Colonic mucosa (tissue), 4 donors: ENCODE data around the gene WDSUB1. TPM values are rescaled to one million over a fixed set of nuclear protein-coding genes. Genes with fewer than 3 reads are reported as not detected.

Source experiments
- DNase-seq: peaks from one replicate; pipeline ENCODE4 v3.0.0-alpha.2; 2020
- H3K27ac ChIP-seq: fragments of 200-600 bp; one replicate; pipeline ENCODE4 v1.8.0; 2021
- H3K27me3 ChIP-seq: fragments of 200-600 bp; one replicate; pipeline ENCODE4 v1.8.0; 2021
- H3K36me3 ChIP-seq: fragments of 200-600 bp; one replicate; pipeline ENCODE4 v1.8.0; 2021
- H3K4me1 ChIP-seq: fragments of 200-600 bp; one replicate; pipeline ENCODE4 v1.8.0; 2021; ENCODE audit warnings: mild to moderate bottlenecking
- H3K4me3 ChIP-seq: fragments of 200-600 bp; one replicate; pipeline ENCODE4 v1.8.0; 2021
- H3K9ac ChIP-seq, 2 donors: one replicate each; pipeline ENCODE4 v1.7.0; 2013; ENCODE audit warnings: control low read depth in 2 of 2, low read depth in 2 of 2, low read length in 2 of 2
- H3K9me3 ChIP-seq: fragments of 200-600 bp; one replicate; pipeline ENCODE4 v1.8.0; 2021
- intact Hi-C: fragments of 100-400 bp; cut with DNase I; formaldehyde crosslinking; loops from one replicate; pipeline ENCODE4 v1.14.1; 2022
- total RNA-seq, 2 donors: library from RNA; stranded (reverse); fragmentation: NEBNext Ultra II Directional in 1 of 2; extraction: Animal tissue kit (Norgen Biotek cat#: 25700) in 1 of 2; gene quantifications; one replicate each; pipeline ENCODE4 v1.2.1, GENCODE V29; 2021
- TF ChIP-seq, protein P1 (sequence below): fragments of 200-600 bp; IDR thresholded peaks from one replicate; pipeline ENCODE4 v1.8.0; 2022; ENCODE audit warnings: antibody characterized with exemption, mild to moderate bottlenecking
- donor health status: healthy.
- donor health status: DM: no; HTN: no; CAD: no.
- donor health status: DM: no; HTN: no; CAD: no.

Gene WDSUB1
- total RNA-seq, 2 donors from 2014 or later, result 7.2 to 7.5 TPM

GRCh38 chr2:159213296-159213695 lies 73.2 kb downstream of the WDSUB1 start:
- Histone ChIP-seq H3K9ac (no peak overlapping the region), H3K27me3 (no peaks in the 10 kb centered on the region), H3K36me3 (no peaks in the 10 kb centered on the region), H3K4me1 (peaks cover 6% of the 10 kb centered on the region), H3K4me3 (no peak overlapping the region), H3K9me3 (no peaks in the 10 kb centered on the region), H3K27ac (no peak overlapping the region)
- TF ChIP-seq, protein P1, sequence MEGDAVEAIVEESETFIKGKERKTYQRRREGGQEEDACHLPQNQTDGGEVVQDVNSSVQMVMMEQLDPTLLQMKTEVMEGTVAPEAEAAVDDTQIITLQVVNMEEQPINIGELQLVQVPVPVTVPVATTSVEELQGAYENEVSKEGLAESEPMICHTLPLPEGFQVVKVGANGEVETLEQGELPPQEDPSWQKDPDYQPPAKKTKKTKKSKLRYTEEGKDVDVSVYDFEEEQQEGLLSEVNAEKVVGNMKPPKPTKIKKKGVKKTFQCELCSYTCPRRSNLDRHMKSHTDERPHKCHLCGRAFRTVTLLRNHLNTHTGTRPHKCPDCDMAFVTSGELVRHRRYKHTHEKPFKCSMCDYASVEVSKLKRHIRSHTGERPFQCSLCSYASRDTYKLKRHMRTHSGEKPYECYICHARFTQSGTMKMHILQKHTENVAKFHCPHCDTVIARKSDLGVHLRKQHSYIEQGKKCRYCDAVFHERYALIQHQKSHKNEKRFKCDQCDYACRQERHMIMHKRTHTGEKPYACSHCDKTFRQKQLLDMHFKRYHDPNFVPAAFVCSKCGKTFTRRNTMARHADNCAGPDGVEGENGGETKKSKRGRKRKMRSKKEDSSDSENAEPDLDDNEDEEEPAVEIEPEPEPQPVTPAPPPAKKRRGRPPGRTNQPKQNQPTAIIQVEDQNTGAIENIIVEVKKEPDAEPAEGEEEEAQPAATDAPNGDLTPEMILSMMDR, result no peak
- DNase-seq, result peak; percentile 6
- intact Hi-C loops, result no loop called here

GRCh38 chr2:159211447-159212396 lies 74.8 kb downstream of the WDSUB1 start:
- Histone ChIP-seq H3K36me3 (no peaks in the 10 kb centered on the region), H3K27ac (no peak overlapping the region), H3K9ac (no peak overlapping the region), H3K27me3 (no peaks in the 10 kb centered on the region), H3K4me3 (no peak overlapping the region), H3K9me3 (no peaks in the 10 kb centered on the region), H3K4me1 (peaks cover 6% of the 10 kb centered on the region)
- intact Hi-C loops, result no loop called here
- DNase-seq, result no peak
- TF ChIP-seq, protein P1, result no peak

- no peaks in the 10 kb centered on the region for H3K9me3 ChIP-seq
- no peaks in the 10 kb centered on the region for H3K36me3 ChIP-seq
- H3K27me3 ChIP-seq, result no peaks in the 10 kb centered on the region
- H3K27ac ChIP-seq, result no peak overlapping the region
- peaks cover 6% of the 10 kb centered on the region for H3K4me1 ChIP-seq
- TF ChIP-seq, protein P1, result no peak
- peak; percentile 35 for DNase-seq
- intact Hi-C loops, result no loop called here
- H3K9ac ChIP-seq, result no peak overlapping the region
- H3K4me3 ChIP-seq, result no peak overlapping the region
Observed at GRCh38 chr2:159209341-159210306, 76.9 kb downstream of the WDSUB1 start.

DNA sequence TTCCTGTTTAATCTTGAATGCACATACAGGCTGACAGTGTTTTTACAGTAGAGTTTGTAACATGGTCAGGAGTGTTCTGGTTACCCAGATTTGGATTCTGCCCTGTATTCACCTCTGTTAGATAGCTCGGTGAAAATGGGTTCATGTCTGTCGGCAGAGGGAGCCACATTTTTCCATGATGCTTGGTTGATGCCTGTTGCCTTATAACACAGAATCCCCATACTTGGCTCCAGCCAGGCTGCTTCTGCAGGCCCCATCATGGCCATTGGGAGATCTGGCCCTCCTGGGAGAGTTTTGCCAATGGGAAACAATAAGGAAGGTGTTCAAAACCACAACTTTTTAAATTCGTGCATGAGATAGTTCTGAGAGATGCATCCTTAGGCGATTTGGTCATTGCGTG lies 78.1 kb downstream of the WDSUB1 start:
- Histone ChIP-seq H3K27me3 (no peaks in the 10 kb centered on the region), H3K27ac (no peak overlapping the region), H3K9me3 (no peaks in the 10 kb centered on the region), H3K9ac (no peak overlapping the region), H3K36me3 (no peaks in the 10 kb centered on the region), H3K4me1 (peaks cover 6% of the 10 kb centered on the region), H3K4me3 (no peak overlapping the region)
- intact Hi-C loops, result no loop called here
- DNase-seq, result no peak
- TF ChIP-seq, protein P1, result no peak

DNA sequence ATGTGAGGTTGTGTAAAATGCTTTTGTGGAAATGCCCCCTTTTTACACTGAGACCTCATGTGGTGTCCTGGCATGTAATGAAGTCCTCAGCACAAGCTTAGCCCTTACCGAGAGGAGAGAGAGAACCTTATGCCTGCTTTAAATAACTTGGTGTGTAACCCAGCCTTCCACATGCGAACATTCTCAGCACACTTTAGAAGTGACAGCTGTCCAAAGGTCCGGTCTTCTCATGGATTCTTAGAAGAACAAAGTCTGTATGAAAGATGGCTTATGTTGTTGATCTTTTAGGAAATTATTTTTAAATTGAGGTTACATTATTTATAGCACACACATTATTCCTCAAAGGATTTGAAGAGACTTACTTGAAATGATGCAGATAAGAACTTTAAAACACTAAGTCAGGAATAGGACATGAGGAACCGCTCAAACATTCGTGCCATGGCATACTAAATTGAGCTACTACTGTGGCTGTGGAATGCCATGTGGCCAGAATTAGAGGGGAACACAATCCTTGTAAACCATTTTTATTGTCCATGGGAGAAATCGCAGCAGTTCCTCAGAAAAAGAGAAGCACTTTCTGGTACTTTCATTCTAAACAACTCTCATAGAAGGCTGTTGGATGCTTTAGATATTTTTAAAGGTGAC lies 79.6 kb downstream of the WDSUB1 start:
- no peaks in the 10 kb centered on the region for H3K36me3 ChIP-seq
- peaks cover 9% of the 10 kb centered on the region for H3K4me1 ChIP-seq
- H3K4me3 ChIP-seq, result no peak overlapping the region
- no peaks in the 10 kb centered on the region for H3K27me3 ChIP-seq
- no peak overlapping the region for H3K9ac ChIP-seq
- TF ChIP-seq, protein P1, result no peak
- no peaks in the 10 kb centered on the region for H3K9me3 ChIP-seq
- no peak overlapping the region for H3K27ac ChIP-seq
- no peak for DNase-seq
- intact Hi-C loops, result no loop called here
